HepG2 (cell line): ENCODE data around the gene TMEM198. TPM values are rescaled to one million over a fixed set of nuclear protein-coding genes. Genes with fewer than 3 reads are reported as not detected.

ENCODE experiments used
- CEBPG ChIP-seq: IDR thresholded peaks from 2 replicates; pipeline ENCODE4 v1.6.1; 2016
- HINFP ChIP-seq: sonication (generic); formaldehyde crosslinking; IDR thresholded peaks from 2 replicates; pipeline ENCODE4 v1.4.0; 2020; ENCODE audit warnings: low read depth, mild to moderate bottlenecking, missing genetic modification reagents
- IRX3 ChIP-seq: sonication (generic); formaldehyde crosslinking; IDR thresholded peaks from 2 replicates; pipeline ENCODE4 v1.8.1; 2023; ENCODE audit warnings: mild to moderate bottlenecking, low read depth, missing genetic modification reagents, borderline replicate concordance
- KDM5A ChIP-seq: fragments of 200-600 bp; sonication (generic); IDR thresholded peaks from 2 replicates; pipeline ENCODE4 v1.7.0; 2018; ENCODE audit warnings: antibody characterized with exemption, mild to moderate bottlenecking, low read length, borderline replicate concordance
- MAFK ChIP-seq, 2 experiments: IDR thresholded peaks in 1 of 2; conservative IDR thresholded peaks in 1 of 2; 2 replicates each; pipeline ENCODE4 v1.6.1; 2011; ENCODE audit warnings: improper control_type of control experiment in 2 of 2, low read length in 2 of 2
- MBNL3 ChIP-seq: fragments of 250-450 bp; sonication (Bioruptor Pico); conservative IDR thresholded peaks from 2 replicates; pipeline ENCODE4 v1.8.0; 2022; ENCODE audit warnings: mild to moderate bottlenecking, inconsistent platforms
- NFAT5 ChIP-seq: sonication (generic); formaldehyde crosslinking; IDR thresholded peaks from 2 replicates; pipeline ENCODE4 v1.4.0; 2020; ENCODE audit warnings: missing genetic modification reagents
- NR2F1 ChIP-seq, 2 experiments: fragments of 450-650 bp in 1 of 2; formaldehyde crosslinking in 1 of 2; IDR thresholded peaks; 2 replicates each; pipeline versions ENCODE4 v1.5.0 to v1.6.1; 2016 to 2020; ENCODE audit warnings: mild to moderate bottlenecking in 1 of 2, missing compliant biosample characterization in 1 of 2, missing genetic modification reagents in 1 of 2, moderate library complexity in 1 of 2
- PCBP2 ChIP-seq: fragments of 200-400 bp; formaldehyde crosslinking; optimal IDR thresholded peaks from 2 replicates; pipeline ENCODE3; 2018; ENCODE audit warnings: low read length, low read depth; ENCODE audit not compliant: poor library complexity, severe bottlenecking
- SNRNP70 ChIP-seq: fragments of 200-400 bp; formaldehyde crosslinking; IDR thresholded peaks from 2 replicates; pipeline ENCODE4 v1.6.1; 2017; ENCODE audit warnings: mild to moderate bottlenecking, low read depth, low read length, moderate library complexity
- SPEN ChIP-seq: sonication (generic); formaldehyde crosslinking; IDR thresholded peaks from 2 replicates; pipeline ENCODE4 v1.5.1; 2020; ENCODE audit warnings: low read depth, mild to moderate bottlenecking, missing genetic modification reagents
- SRY ChIP-seq: sonication (generic); formaldehyde crosslinking; IDR thresholded peaks from 2 replicates; pipeline ENCODE4 v1.8.0; 2022; ENCODE audit warnings: mild to moderate bottlenecking, missing genetic modification reagents
- ZBTB21 ChIP-seq: sonication (generic); formaldehyde crosslinking; IDR thresholded peaks from 2 replicates; pipeline ENCODE4 v1.4.0; 2020; ENCODE audit warnings: missing genetic modification reagents
- ZC3H4 ChIP-seq: sonication (generic); formaldehyde crosslinking; IDR thresholded peaks from 2 replicates; pipeline ENCODE4 v1.4.0; 2020; ENCODE audit warnings: missing genetic modification reagents, borderline replicate concordance
- ZFP36L1 ChIP-seq: sonication (generic); formaldehyde crosslinking; IDR thresholded peaks from 2 replicates; pipeline ENCODE4 v1.8.0; 2022; ENCODE audit warnings: mild to moderate bottlenecking, missing genetic modification reagents, moderate library complexity
- ZNF333 ChIP-seq: sonication (generic); formaldehyde crosslinking; IDR thresholded peaks from 2 replicates; pipeline ENCODE4 v1.4.0; 2020; ENCODE audit warnings: mild to moderate bottlenecking, missing genetic modification reagents, borderline replicate concordance
- ZNF335 ChIP-seq: sonication (generic); formaldehyde crosslinking; IDR thresholded peaks from 2 replicates; pipeline ENCODE4 v1.4.0; 2020; ENCODE audit warnings: missing genetic modification reagents
- ZNF367 ChIP-seq: sonication (generic); formaldehyde crosslinking; IDR thresholded peaks from 2 replicates; pipeline ENCODE4 v1.4.0; 2020; ENCODE audit warnings: missing genetic modification reagents, borderline replicate concordance
- ZNF431 ChIP-seq: sonication (generic); formaldehyde crosslinking; IDR thresholded peaks from 2 replicates; pipeline ENCODE4 v1.9.0; 2022; ENCODE audit warnings: missing genetic modification reagents, low read depth, mild to moderate bottlenecking, borderline replicate concordance
- ZNF513 ChIP-seq: sonication (generic); formaldehyde crosslinking; conservative IDR thresholded peaks from 2 replicates; pipeline ENCODE4 v1.5.0; 2020; ENCODE audit warnings: missing genetic modification reagents
- ZNF558 ChIP-seq: sonication (generic); formaldehyde crosslinking; IDR thresholded peaks from 2 replicates; pipeline ENCODE4 v1.9.0; 2022; ENCODE audit warnings: mild to moderate bottlenecking, missing genetic modification reagents, borderline replicate concordance
- polyA plus RNA-seq, 8 experiments: library from polyadenylated mRNA; depleted of rRNA in 3 of 8; stranded (reverse) in 7 of 8; unstranded in 1 of 8; fragments of >200 nt; fragmentation: Illumina TruSeq in 4 of 8; extraction: Trizol in 4 of 8; gene quantifications; 2 replicates each; pipeline versions ENCODE4 v1.2.1 to v1.2.3, GENCODE V29; 2011 to 2016; ENCODE audit warnings: low read depth in 4 of 8, missing spikeins in 1 of 8, mixed read lengths in 1 of 8; ENCODE audit not compliant: insufficient read depth in 1 of 8
- total RNA-seq, 5 experiments: library from RNA; depleted of rRNA; stranded (reverse); fragments of >200 nt; fragmentation: Illumina TruSeq; extraction: Trizol; gene quantifications; 2 replicates each; pipeline ENCODE4 v1.2.3, GENCODE V29; 2016; ENCODE audit warnings: low read depth in 1 of 5

The TMEM198 gene
- total and polyA plus RNA-seq, 2 of the 13 experiments (the other 11 are each of a cell fraction or from before 2014, with no cell fraction given), result 17.3 to 23.5 TPM

GRCh38 chr2:219498280-219499057 is 45.4 kb upstream of the TMEM198 start, which contains the start of gene GMPPA (continued):
- TF ChIP-seq NFAT5 (CRISPR knock-in tag), result no peak; the same call in 1 of the 2 replicates
- no peak for TF ChIP-seq ZC3H4 (CRISPR knock-in tag)
- TF ChIP-seq KDM5A, result peak; percentile 81; the same call in 1 of the 2 replicates
- TF ChIP-seq ZFP36L1 (CRISPR knock-in tag), result 0 out of 2 replicates have a peak, but pooled peaks have one; percentile 69
- TF ChIP-seq ZNF335, result peak; percentile 36; the same call in 1 of the 2 replicates
- TF ChIP-seq CEBPG (CRISPR knock-in tag), result peak; percentile 56
- TF ChIP-seq MBNL3 (CRISPR knock-in tag), result no peak
- TF ChIP-seq PCBP2, result no peak
- TF ChIP-seq ZNF513 (CRISPR knock-in tag), result no peak
- TF ChIP-seq ZNF431, result 0 out of 2 replicates have a peak, but pooled peaks have one; percentile 79
- peak; percentile 58; the same call in 1 of the 2 replicates for TF ChIP-seq ZNF333 (CRISPR knock-in tag)
- peak; percentile 30; the same call in 1 of the 2 replicates for TF ChIP-seq SRY (CRISPR knock-in tag)
- no peak for TF ChIP-seq ZNF558 (CRISPR knock-in tag)
- TF ChIP-seq ZBTB21, result no peak
- peak; percentile 79 for TF ChIP-seq SPEN (CRISPR knock-in tag)
- no peak for TF ChIP-seq IRX3 (CRISPR knock-in tag)
- no peak for TF ChIP-seq SNRNP70
- no peak for TF ChIP-seq MAFK (conservative IDR thresholded peaks at IDR 0.05 in 1 of 2, IDR thresholded peaks at IDR 0.05 in 1 of 2; ENCODE audit: low read length in 2 of 2)
- peak; percentile 66; the same call in 1 of the 2 replicates for TF ChIP-seq ZNF367 (CRISPR knock-in tag)
- TF ChIP-seq HINFP (CRISPR knock-in tag), result no peak
- TF ChIP-seq NR2F1 (CRISPR knock-in tag; IDR thresholded peaks at IDR 0.05), result no peak
